HEK293 (cell line): ENCODE measurements around the gene GRAMD4.

Source experiments
- CTCF ChIA-PET: fragments of 350-600 bp; formaldehyde crosslinking; extraction: SDS; loops from one replicate; lab custom pipeline; 2021; ENCODE audit warnings: antibody characterized with exemption; lab: Yijun Ruan, JAX
- POLR2A ChIA-PET: fragments of 300-600 bp; formaldehyde crosslinking; extraction: SDS; loops from one replicate; lab custom pipeline; 2020; ENCODE audit warnings: antibody characterized with exemption, inconsistent platforms; lab: Yijun Ruan, JAX
- H3K27ac ChIP-seq: fragments of 200-500 bp; sonication (Bioruptor generic); 2 replicates; pipeline ENCODE4 v1.5.1; 2014; ENCODE audit warnings: low read depth, low read length, control low read depth, inconsistent platforms; ENCODE audit errors: extremely low read depth
- H3K36me3 ChIP-seq, 2 experiments: fragments of 200-500 bp in 1 of 2; sonication (Bioruptor generic) in 1 of 2; 1 replicate in 1 of 2; 2 replicates in 1 of 2; pipeline ENCODE4 v1.5.1; 2014 to 2017; ENCODE audit warnings: inconsistent platforms in 2 of 2, low read length in 2 of 2; ENCODE audit not compliant: control insufficient read depth in 2 of 2, insufficient read depth in 1 of 2
- H3K4me1 ChIP-seq: fragments of 200-500 bp; sonication (Bioruptor generic); 2 replicates; pipeline ENCODE4 v1.5.1; 2014; ENCODE audit warnings: mild to moderate bottlenecking, low read length, inconsistent platforms; ENCODE audit not compliant: control insufficient read depth, insufficient read depth
- H3K4me3 ChIP-seq: 2 replicates; pipeline ENCODE4 v1.5.1; 2011; ENCODE audit warnings: low read depth, mild to moderate bottlenecking, control low read depth, low read length, moderate library complexity
- H3K9me3 ChIP-seq: fragments of 200-500 bp; sonication (Bioruptor generic); 2 replicates; pipeline ENCODE4 v1.5.1; 2014; ENCODE audit warnings: low read depth, low read length, inconsistent platforms; ENCODE audit not compliant: control insufficient read depth, insufficient read depth
- FEZF1 ChIP-seq: fragments of 450-650 bp; formaldehyde crosslinking; IDR thresholded peaks from 2 replicates; pipeline ENCODE4 v1.5.1; 2016; ENCODE audit warnings: missing biosample characterization, missing genetic modification characterization
- OSR2 ChIP-seq: fragments of 450-650 bp; formaldehyde crosslinking; IDR thresholded peaks from 2 replicates; pipeline ENCODE4 v1.5.1; 2016; ENCODE audit warnings: missing biosample characterization, missing genetic modification characterization
- PRDM2 ChIP-seq: fragments of 450-650 bp; formaldehyde crosslinking; IDR thresholded peaks from 2 replicates; pipeline ENCODE4 v1.5.1; 2016; ENCODE audit warnings: missing biosample characterization, missing genetic modification characterization, borderline replicate concordance
- TSHZ1 ChIP-seq: fragments of 450-650 bp; formaldehyde crosslinking; IDR thresholded peaks from 2 replicates; pipeline ENCODE4 v1.5.1; 2016; ENCODE audit warnings: missing biosample characterization, missing genetic modification characterization, borderline replicate concordance
- ZBTB6 ChIP-seq: fragments of 450-650 bp; formaldehyde crosslinking; IDR thresholded peaks from 2 replicates; pipeline ENCODE4 v1.5.1; 2017; ENCODE audit warnings: missing biosample characterization, missing genetic modification characterization
- ZNF148 ChIP-seq: fragments of 450-650 bp; formaldehyde crosslinking; IDR thresholded peaks from 2 replicates; pipeline ENCODE4 v1.5.0; 2017; ENCODE audit warnings: missing biosample characterization, missing genetic modification characterization, borderline replicate concordance
- ZNF184 ChIP-seq: fragments of 450-650 bp; IDR thresholded peaks from 2 replicates; pipeline ENCODE4 v1.5.1; 2018; ENCODE audit warnings: missing biosample characterization, mild to moderate bottlenecking, missing genetic modification characterization
- ZNF416 ChIP-seq: fragments of 450-650 bp; formaldehyde crosslinking; IDR thresholded peaks from 2 replicates; pipeline ENCODE4 v1.5.1; 2016; ENCODE audit warnings: missing biosample characterization, missing genetic modification characterization
- ZNF513 ChIP-seq: fragments of 450-650 bp; IDR thresholded peaks from 2 replicates; pipeline ENCODE4 v1.5.1; 2018; ENCODE audit warnings: missing biosample characterization, missing genetic modification characterization
- TF ChIP-seq, protein P1 (sequence below): fragments of 450-650 bp; formaldehyde crosslinking; IDR thresholded peaks from 2 replicates; pipeline ENCODE4 v1.5.1; 2017; ENCODE audit warnings: missing biosample characterization, missing genetic modification characterization
- TF ChIP-seq, protein P2 (sequence below): fragments of 450-650 bp; formaldehyde crosslinking; IDR thresholded peaks from 2 replicates; pipeline ENCODE4 v1.5.1; 2016; ENCODE audit warnings: missing biosample characterization, missing genetic modification characterization, low read depth
- TF ChIP-seq, protein P3 (sequence below): fragments of 450-650 bp; formaldehyde crosslinking; IDR thresholded peaks from 2 replicates; pipeline ENCODE4 v1.5.1; 2016; ENCODE audit warnings: missing biosample characterization, missing genetic modification characterization

Gene GRAMD4

DNA sequence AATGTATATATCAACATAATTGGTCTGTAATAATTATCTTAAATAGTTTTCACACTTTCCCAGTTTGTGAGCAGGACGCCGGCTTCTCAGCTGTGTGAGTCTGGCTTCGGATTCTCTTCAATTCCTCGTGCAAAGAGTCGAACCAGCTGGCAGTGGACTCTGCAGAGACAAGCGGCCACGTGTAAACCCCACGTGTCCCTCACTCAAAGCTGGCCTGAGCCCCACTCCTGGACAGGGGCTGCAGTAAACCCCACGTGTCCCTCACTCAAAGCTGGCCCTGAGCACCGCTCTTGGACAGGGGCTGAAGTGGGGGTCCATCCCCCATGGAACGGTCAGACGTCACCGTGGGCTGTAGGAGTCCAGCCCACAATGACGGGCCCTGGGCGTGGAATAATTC lies 66.9 kb downstream of the GRAMD4 start:
- CTCF ChIA-PET: no interaction called here
- H3K27ac ChIP-seq: no peak overlapping the region
- POLR2A ChIA-PET: no interaction called here
- TF ChIP-seq, protein P1, sequence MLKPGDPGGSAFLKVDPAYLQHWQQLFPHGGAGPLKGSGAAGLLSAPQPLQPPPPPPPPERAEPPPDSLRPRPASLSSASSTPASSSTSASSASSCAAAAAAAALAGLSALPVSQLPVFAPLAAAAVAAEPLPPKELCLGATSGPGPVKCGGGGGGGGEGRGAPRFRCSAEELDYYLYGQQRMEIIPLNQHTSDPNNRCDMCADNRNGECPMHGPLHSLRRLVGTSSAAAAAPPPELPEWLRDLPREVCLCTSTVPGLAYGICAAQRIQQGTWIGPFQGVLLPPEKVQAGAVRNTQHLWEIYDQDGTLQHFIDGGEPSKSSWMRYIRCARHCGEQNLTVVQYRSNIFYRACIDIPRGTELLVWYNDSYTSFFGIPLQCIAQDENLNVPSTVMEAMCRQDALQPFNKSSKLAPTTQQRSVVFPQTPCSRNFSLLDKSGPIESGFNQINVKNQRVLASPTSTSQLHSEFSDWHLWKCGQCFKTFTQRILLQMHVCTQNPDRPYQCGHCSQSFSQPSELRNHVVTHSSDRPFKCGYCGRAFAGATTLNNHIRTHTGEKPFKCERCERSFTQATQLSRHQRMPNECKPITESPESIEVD (tag by site-specific recombination): no peak
- no peak for TF ChIP-seq ZNF513 (tag by site-specific recombination)
- no peak for TF ChIP-seq OSR2 (tag by site-specific recombination)
- no peak for TF ChIP-seq ZBTB6
- no peak for TF ChIP-seq TSHZ1
- TF ChIP-seq ZNF184 (tag by site-specific recombination): no peak
- TF ChIP-seq FEZF1 (tag by site-specific recombination): no peak
- TF ChIP-seq ZNF416: no peak
- no peak for TF ChIP-seq PRDM2 (tag by site-specific recombination)
- TF ChIP-seq, protein P2, sequence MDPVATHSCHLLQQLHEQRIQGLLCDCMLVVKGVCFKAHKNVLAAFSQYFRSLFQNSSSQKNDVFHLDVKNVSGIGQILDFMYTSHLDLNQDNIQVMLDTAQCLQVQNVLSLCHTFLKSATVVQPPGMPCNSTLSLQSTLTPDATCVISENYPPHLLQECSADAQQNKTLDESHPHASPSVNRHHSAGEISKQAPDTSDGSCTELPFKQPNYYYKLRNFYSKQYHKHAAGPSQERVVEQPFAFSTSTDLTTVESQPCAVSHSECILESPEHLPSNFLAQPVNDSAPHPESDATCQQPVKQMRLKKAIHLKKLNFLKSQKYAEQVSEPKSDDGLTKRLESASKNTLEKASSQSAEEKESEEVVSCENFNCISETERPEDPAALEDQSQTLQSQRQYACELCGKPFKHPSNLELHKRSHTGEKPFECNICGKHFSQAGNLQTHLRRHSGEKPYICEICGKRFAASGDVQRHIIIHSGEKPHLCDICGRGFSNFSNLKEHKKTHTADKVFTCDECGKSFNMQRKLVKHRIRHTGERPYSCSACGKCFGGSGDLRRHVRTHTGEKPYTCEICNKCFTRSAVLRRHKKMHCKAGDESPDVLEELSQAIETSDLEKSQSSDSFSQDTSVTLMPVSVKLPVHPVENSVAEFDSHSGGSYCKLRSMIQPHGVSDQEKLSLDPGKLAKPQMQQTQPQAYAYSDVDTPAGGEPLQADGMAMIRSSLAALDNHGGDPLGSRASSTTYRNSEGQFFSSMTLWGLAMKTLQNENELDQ (tag by site-specific recombination): no peak
- TF ChIP-seq ZNF148 (tag by site-specific recombination): no peak
- TF ChIP-seq, protein P3, sequence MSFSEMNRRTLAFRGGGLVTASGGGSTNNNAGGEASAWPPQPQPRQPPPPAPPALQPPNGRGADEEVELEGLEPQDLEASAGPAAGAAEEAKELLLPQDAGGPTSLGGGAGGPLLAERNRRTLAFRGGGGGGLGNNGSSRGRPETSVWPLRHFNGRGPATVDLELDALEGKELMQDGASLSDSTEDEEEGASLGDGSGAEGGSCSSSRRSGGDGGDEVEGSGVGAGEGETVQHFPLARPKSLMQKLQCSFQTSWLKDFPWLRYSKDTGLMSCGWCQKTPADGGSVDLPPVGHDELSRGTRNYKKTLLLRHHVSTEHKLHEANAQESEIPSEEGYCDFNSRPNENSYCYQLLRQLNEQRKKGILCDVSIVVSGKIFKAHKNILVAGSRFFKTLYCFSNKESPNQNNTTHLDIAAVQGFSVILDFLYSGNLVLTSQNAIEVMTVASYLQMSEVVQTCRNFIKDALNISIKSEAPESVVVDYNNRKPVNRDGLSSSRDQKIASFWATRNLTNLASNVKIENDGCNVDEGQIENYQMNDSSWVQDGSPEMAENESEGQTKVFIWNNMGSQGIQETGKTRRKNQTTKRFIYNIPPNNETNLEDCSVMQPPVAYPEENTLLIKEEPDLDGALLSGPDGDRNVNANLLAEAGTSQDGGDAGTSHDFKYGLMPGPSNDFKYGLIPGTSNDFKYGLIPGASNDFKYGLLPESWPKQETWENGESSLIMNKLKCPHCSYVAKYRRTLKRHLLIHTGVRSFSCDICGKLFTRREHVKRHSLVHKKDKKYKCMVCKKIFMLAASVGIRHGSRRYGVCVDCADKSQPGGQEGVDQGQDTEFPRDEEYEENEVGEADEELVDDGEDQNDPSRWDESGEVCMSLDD (tag by site-specific recombination): no peak

More for the DNA sequence above, 66.9 kb downstream of the GRAMD4 start:
- Histone ChIP-seq H3K36me3 (peaks cover 29 to 58% of the 10 kb centered on the region in 2 experiments), H3K9me3 (no peaks in the 10 kb centered on the region), H3K4me1 (no peaks in the 10 kb centered on the region), H3K4me3 (no peak overlapping the region)
